Mucosa of descending colon (tissue), 3 donors: ENCODE results near the gene SCARB1. TPM values are rescaled to one million over a fixed set of nuclear protein-coding genes. Genes with fewer than 3 reads are reported as not detected.

Source experiments
- ATAC-seq: fragments of 200-7000 bp; cut with Tn5 transposase; one replicate; pipeline ENCODE4 v1.9.1; 2020; ENCODE audit warnings: mild to moderate bottlenecking, moderate library complexity
- DNase-seq, 3 donors: peaks; one replicate each; pipeline ENCODE4 v3.0.0-alpha.2; 2020
- H3K36me3 ChIP-seq: fragments of 200-600 bp; one replicate; pipeline ENCODE4 v1.8.0; 2021; ENCODE audit warnings: low read depth, mild to moderate bottlenecking
- H3K4me1 ChIP-seq: fragments of 200-600 bp; one replicate; pipeline ENCODE4 v1.8.0; 2021; ENCODE audit warnings: low read depth, mild to moderate bottlenecking
- H3K4me3 ChIP-seq: fragments of 200-600 bp; one replicate; pipeline ENCODE4 v1.8.0; 2021; ENCODE audit warnings: mild to moderate bottlenecking
- H3K9me3 ChIP-seq: fragments of 200-600 bp; one replicate; pipeline ENCODE4 v1.8.0; 2021; ENCODE audit warnings: mild to moderate bottlenecking
- CTCF ChIP-seq: fragments of 200-600 bp; IDR thresholded peaks from one replicate; pipeline ENCODE4 v1.8.0; 2022; ENCODE audit warnings: antibody characterized with exemption, mild to moderate bottlenecking
- intact Hi-C, 2 donors: fragments of 100-400 bp; cut with DNase I in 1 of 2; cut with micrococcal nuclease in 1 of 2; formaldehyde crosslinking; loops; one replicate each; pipeline versions ENCODE4 v1.11.0 to v1.11.1; 2022; cut with DNase I, micrococcal nuclease
- total RNA-seq, 3 donors: library from RNA; stranded (reverse); fragmentation: NEBNext Ultra II Directional in 2 of 3; extraction: Animal tissue kit (Norgen Biotek cat#: 25700) in 2 of 3; gene quantifications; one replicate each; pipeline versions ENCODE4 v1.2.1 to v1.2.4, GENCODE V29; 2021 to 2023
- donor health status: DM: no; HTN: no; CAD: no; lungs with moderate emphysema.
- donor health status: DM: no; HTN: no; CAD: no.
- donor health status: DM: no; HTN: yes; CAD: no.

Gene SCARB1
- total RNA-seq, 3 donors from 2014 or later: 23.0 to 55.1 (median 31.2) TPM

- no peaks in the 10 kb centered on the region for H3K36me3 ChIP-seq
- no peak for DNase-seq
- H3K4me3 ChIP-seq: no peak overlapping the region
- intact Hi-C loops: no loop called here
- no peak for TF ChIP-seq CTCF
- no peaks in the 10 kb centered on the region for H3K4me1 ChIP-seq
- no peak for ATAC-seq
- no peaks in the 10 kb centered on the region for H3K9me3 ChIP-seq
Observed at GRCh38 chr12:124811633-124812032, 52.0 kb downstream of the SCARB1 start.

- ATAC-seq (no peak), DNase-seq (no peak)
- Histone ChIP-seq H3K36me3 (no peaks in the 10 kb centered on the region), H3K4me1 (no peaks in the 10 kb centered on the region), H3K4me3 (no peak overlapping the region), H3K9me3 (no peaks in the 10 kb centered on the region)
- intact Hi-C loops: no loop called here
- no peak for TF ChIP-seq CTCF
Observed at GRCh38 chr12:124809878-124810277, 53.8 kb downstream of the SCARB1 start.

GRCh38 chr12:124809391-124809790, 54.3 kb downstream of the SCARB1 start:
- no peak for ATAC-seq
- intact Hi-C loops: no loop called here

GRCh38 chr12:124808272-124808671, 55.4 kb downstream of the SCARB1 start:
- no peak for DNase-seq
- no peak for ATAC-seq
- H3K4me3 ChIP-seq: no peak overlapping the region
- H3K9me3 ChIP-seq: no peaks in the 10 kb centered on the region
- no peaks in the 10 kb centered on the region for H3K36me3 ChIP-seq
- H3K4me1 ChIP-seq: no peaks in the 10 kb centered on the region
- intact Hi-C loops: no loop called here
- no peak for TF ChIP-seq CTCF

More at GRCh38 chr12:124809391-124809790, 54.3 kb downstream of the SCARB1 start:
- no peaks in the 10 kb centered on the region for H3K9me3 ChIP-seq
- no peaks in the 10 kb centered on the region for H3K36me3 ChIP-seq
- DNase-seq: no peak
- H3K4me1 ChIP-seq: no peaks in the 10 kb centered on the region
- H3K4me3 ChIP-seq: no peak overlapping the region
- TF ChIP-seq CTCF: no peak

GRCh38 chr12:124805876-124806668, 57.6 kb downstream of the SCARB1 start:
- Histone ChIP-seq H3K4me1 (no peaks in the 10 kb centered on the region), H3K4me3 (no peak overlapping the region), H3K36me3 (no peaks in the 10 kb centered on the region), H3K9me3 (no peaks in the 10 kb centered on the region)
- TF ChIP-seq CTCF: no peak
- intact Hi-C loops: no loop called here
- DNase-seq: no peak
- no peak for ATAC-seq
